Osteoblast (primary cell): Measurements from ENCODE around the gene PSAPL1. TPM values are rescaled to one million over a fixed set of nuclear protein-coding genes. Genes with fewer than 3 reads are reported as not detected.

Source experiments
- DNase-seq: peaks from one replicate; pipeline ENCODE4 v3.0.0; 2011; ENCODE audit warnings: low spot score, mixed read lengths; ENCODE audit not compliant: insufficient read length; ENCODE audit errors: missing footprints
- H2AFZ ChIP-seq: 2 replicates; pipeline ENCODE4 v1.6.0; 2011; ENCODE audit warnings: mild to moderate bottlenecking, low read length
- H3K27ac ChIP-seq: 2 replicates; pipeline ENCODE4 v1.5.1; 2011; ENCODE audit warnings: mild to moderate bottlenecking, low read depth, low read length, moderate library complexity
- H3K27me3 ChIP-seq: 2 replicates; pipeline ENCODE4 v1.6.0; 2012; ENCODE audit warnings: mild to moderate bottlenecking, control low read depth, inconsistent platforms, low read length, moderate library complexity; ENCODE audit not compliant: insufficient read depth
- H3K36me3 ChIP-seq: 2 replicates; pipeline ENCODE4 v1.5.1; 2011; ENCODE audit warnings: mild to moderate bottlenecking, low read length, control low read depth, moderate library complexity; ENCODE audit not compliant: insufficient read depth
- H3K4me1 ChIP-seq: 2 replicates; pipeline ENCODE4 v1.5.1; 2011; ENCODE audit warnings: mild to moderate bottlenecking, low read length, control low read depth, moderate library complexity; ENCODE audit not compliant: insufficient read depth
- H3K4me2 ChIP-seq: 2 replicates; pipeline ENCODE4 v1.6.0; 2011; ENCODE audit warnings: mild to moderate bottlenecking, low read length; ENCODE audit not compliant: insufficient read depth
- H3K4me3 ChIP-seq: fragments of 200-600 bp; sonication (generic); 3 replicates; pipeline ENCODE4 v1.5.1; 2012; ENCODE audit warnings: mild to moderate bottlenecking, low read length, inconsistent platforms; ENCODE audit not compliant: insufficient read depth
- H3K79me2 ChIP-seq: 2 replicates; pipeline ENCODE4 v1.6.0; 2012; ENCODE audit warnings: mild to moderate bottlenecking, low read length, control low read depth, inconsistent platforms; ENCODE audit not compliant: insufficient read depth
- H3K9me3 ChIP-seq: 2 replicates; pipeline ENCODE4 v1.5.1; 2011; ENCODE audit warnings: low read depth, low read length, control low read depth
- H4K20me1 ChIP-seq: 2 replicates; pipeline ENCODE4 v1.6.0; 2012; ENCODE audit warnings: mild to moderate bottlenecking, low read length, control low read depth; ENCODE audit not compliant: insufficient read depth
- CTCF ChIP-seq: IDR thresholded peaks from 2 replicates; pipeline ENCODE4 v1.5.1; 2011; ENCODE audit warnings: mild to moderate bottlenecking, low read depth, low read length, moderate library complexity; ENCODE audit errors: extremely low read depth
- total RNA-seq: library from RNA; depleted of rRNA; stranded (reverse); fragments of >200 nt; gene quantifications from 2 replicates; pipeline ENCODE4 v1.2.3, GENCODE V29; 2012

Gene PSAPL1
- total RNA-seq, 1 donor, result not detected

DNA sequence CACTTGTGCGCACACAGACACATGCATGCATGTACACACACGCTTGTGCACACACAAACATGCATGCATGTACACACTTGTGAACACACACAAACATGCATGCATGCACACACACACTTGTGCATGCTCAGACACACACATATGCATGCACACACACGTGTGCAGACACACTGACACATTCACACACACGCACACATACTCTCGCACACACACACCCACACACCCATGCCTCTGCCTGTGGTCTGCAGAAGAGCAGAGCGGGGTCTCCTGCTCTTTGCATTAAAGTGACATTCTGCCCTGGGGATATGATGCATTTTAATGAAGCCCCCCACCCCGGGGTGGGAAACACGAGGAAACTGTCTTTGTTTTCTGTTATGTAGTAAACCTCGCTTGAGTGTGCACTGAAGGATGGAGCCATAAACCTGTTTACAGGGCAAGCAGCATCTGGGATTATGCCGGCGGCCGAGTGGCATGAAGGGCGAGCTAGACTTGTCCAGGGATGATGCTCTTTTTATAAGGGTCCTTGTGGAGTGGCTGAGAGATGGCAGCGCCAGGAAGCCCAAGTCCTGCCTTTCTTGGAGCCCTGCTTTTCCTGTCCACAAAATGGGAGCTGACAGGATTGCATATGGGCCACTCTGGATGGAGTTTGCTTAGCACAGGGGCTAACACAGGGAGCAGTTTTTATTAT is 17.8 kb downstream of the PSAPL1 start:
- H3K9me3 ChIP-seq, result peaks cover 4% of the 10 kb centered on the region
- H3K27me3 ChIP-seq, result peaks cover 9% of the 10 kb centered on the region
- H3K36me3 ChIP-seq, result no peaks in the 10 kb centered on the region
- H2AFZ ChIP-seq, result no peak overlapping the region
- no peak for TF ChIP-seq CTCF
- H3K4me1 ChIP-seq, result no peaks in the 10 kb centered on the region
- H4K20me1 ChIP-seq, result no peaks in the 10 kb centered on the region
- no peak overlapping the region for H3K4me2 ChIP-seq
- no peaks in the 10 kb centered on the region for H3K79me2 ChIP-seq
- no peak overlapping the region for H3K27ac ChIP-seq
- H3K4me3 ChIP-seq, result no peak overlapping the region
- DNase-seq, result peak; percentile 31

GRCh38 chr4:7415927-7416686 is 18.6 kb downstream of the PSAPL1 start:
- H3K4me1 ChIP-seq, result no peaks in the 10 kb centered on the region
- no peak overlapping the region for H2AFZ ChIP-seq
- DNase-seq, result peak; percentile 64
- peaks cover 11% of the 10 kb centered on the region for H3K27me3 ChIP-seq
- no peaks in the 10 kb centered on the region for H3K36me3 ChIP-seq
- no peak overlapping the region for H3K4me2 ChIP-seq
- no peak overlapping the region for H3K27ac ChIP-seq
- no peak overlapping the region for H3K4me3 ChIP-seq
- peaks cover 4% of the 10 kb centered on the region for H3K9me3 ChIP-seq
- H4K20me1 ChIP-seq, result no peaks in the 10 kb centered on the region
- TF ChIP-seq CTCF, result no peak
- H3K79me2 ChIP-seq, result no peaks in the 10 kb centered on the region

DNA sequence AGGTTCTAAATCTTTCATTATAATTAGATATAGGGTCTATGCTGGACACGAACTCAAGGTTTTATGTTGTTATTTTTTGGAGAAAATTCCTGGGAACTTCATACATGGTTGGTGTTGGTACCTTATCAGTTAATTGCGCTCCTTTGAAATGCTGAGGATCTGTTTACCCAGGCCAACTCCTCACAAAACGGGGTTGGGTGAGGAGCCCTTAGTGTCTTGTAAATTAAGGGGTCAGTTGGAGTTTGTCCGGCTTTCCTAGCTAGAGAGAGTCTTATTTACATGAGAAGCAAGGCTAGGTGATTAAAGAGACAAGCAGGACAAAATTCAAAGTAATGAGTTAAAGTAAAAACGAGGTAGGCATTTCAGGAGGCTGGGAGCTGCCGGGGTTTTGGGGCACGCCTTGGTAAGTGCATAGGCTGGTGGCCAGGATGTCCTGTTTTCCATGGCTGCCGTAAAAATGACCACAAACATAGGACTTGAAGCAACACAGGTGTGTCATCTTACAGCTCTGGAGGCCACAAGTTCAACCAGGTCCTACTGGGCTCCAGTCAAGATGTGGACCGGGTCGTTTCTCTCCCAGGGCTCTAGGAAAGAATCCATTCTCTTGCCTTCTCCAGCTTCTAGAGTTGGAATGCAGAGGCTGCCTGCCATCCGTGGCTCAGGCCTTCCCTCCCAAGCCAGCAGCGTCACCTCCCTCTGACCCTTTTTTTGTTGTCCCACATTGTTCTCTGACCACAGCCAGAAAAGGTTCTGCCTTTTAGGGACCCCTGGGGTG is 19.8 kb downstream of the PSAPL1 start:
- Histone ChIP-seq H3K4me1 (no peaks in the 10 kb centered on the region), H3K27me3 (peaks cover 11% of the 10 kb centered on the region), H3K4me2 (no peak overlapping the region), H3K4me3 (no peak overlapping the region), H4K20me1 (no peaks in the 10 kb centered on the region), H3K27ac (no peak overlapping the region), H3K36me3 (no peaks in the 10 kb centered on the region), H3K79me2 (no peaks in the 10 kb centered on the region), H2AFZ (no peak overlapping the region), H3K9me3 (peaks cover 4% of the 10 kb centered on the region)
- no peak for TF ChIP-seq CTCF
- DNase-seq, result peak; percentile 13
